ENCODE data around the gene TMEM186. TPM values are rescaled to one million over a fixed set of nuclear protein-coding genes. Genes with fewer than 3 reads are reported as not detected.
A peak's percentile ranks its signal among the peaks of the same experiment; 100 is the strongest.

Gene TMEM186
- total and polyA plus RNA-seq, 2 of the 4 experiments (the other 2 are of a cell fraction) = 5.7 to 6.8 TPM

DNA sequence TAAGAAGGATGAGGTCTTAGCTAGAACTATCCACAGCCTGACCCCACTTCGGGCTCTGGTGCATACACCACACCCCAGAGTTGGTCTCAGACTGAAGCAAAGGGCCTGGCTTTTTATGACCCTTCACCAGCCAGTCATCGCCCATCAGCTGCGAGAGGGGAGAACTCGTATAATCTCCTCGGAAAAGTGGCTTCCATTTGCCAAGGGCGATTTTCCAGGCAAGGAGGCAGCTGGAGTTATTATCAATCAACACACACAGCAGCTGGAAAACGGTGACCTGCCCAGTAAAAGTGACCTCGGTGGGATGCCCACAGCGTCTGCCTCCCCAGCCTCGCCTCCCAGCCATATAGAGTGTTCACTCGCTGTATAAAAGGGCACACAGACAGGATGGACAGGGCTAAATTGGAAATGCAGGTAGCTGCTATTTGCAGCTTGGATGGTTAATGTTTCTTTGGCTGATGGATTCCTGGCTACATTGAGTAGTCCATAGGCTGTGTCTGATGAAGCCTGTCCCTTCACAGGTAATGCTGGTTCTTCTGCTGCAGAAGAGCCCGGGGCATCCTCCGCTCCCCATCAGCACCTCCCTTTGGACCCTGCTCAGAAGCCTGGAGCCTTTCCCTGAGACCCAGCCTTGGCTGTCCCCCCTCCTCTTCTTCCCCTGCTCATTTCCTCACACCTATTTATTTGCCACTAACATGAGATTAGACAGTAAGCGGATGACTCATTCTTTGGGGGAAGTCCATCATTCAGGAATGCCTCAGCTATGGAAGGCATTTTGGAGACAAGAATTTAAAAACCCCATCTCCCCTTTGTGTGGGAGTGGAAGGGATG, 45.7 kb downstream of the TMEM186 start:
- no peak overlapping the region for H3K4me3 ChIP-seq (ENCODE audit: insufficient read depth, low read depth, low read length)
- no peak overlapping the region for H2BK5ac ChIP-seq (ENCODE audit: low read depth, low read length, poor library complexity, severe bottlenecking)
- H3K36me3 ChIP-seq (ENCODE audit: control insufficient read depth, insufficient read depth, low read length) = no peaks in the 10 kb centered on the region; the same call in 1 of the 2 replicates
- peaks cover 12% of the 10 kb centered on the region; the same call in 1 of the 2 replicates for H3K9me1 ChIP-seq (ENCODE audit: insufficient read depth, low read length)
- H2AK9ac ChIP-seq (replicated peaks; ENCODE audit: low read depth, low read length, poor library complexity) = no peak overlapping the region
- peak overlapping the region; percentile 30; the same call in 1 of the 2 replicates for H3K56ac ChIP-seq (ENCODE audit: extremely low read depth, insufficient read depth, low read length)
- no peaks in the 10 kb centered on the region for H3K27me3 ChIP-seq (ENCODE audit: control insufficient read depth, insufficient read depth, low read length)
- H3K27ac ChIP-seq (ENCODE audit: insufficient read depth, low read length) = no peak overlapping the region
- ChIA-PET CTCF (interaction anchor here (0.6 kb wide), 1 partner anchor 32 kb away, joined by 3 read pairs; no protein-coding TSS in a partner anchor), POLR2A (ENCODE audit: unreplicated experiment) (interaction anchor here (0.6 kb wide), 2 partner anchors 42 to 71 kb away, joined by 5 to 11 read pairs; no protein-coding TSS in a partner anchor)
- no peaks in the 10 kb centered on the region for H3K9me3 ChIP-seq (ENCODE audit: control insufficient read depth, insufficient read depth, low read length)
- H4K8ac ChIP-seq (ENCODE audit: low read depth in 2 of 2, low read length in 2 of 2) = no peak overlapping the region; a peak in 1 of 4 replicates
- DNase-seq = peak; percentile 78
- H3K9ac ChIP-seq (ENCODE audit: low read depth, low read length) = no peak overlapping the region
- 29% methylated on average over 1 of the region's 14 CpGs; no CpG with 5 or more reads in 1 of the 2 experiments for WGBS, 2 experiments (ENCODE audit: extremely low coverage in 2 of 2, insufficient read length in 1 of 2)
- H3K23ac ChIP-seq (ENCODE audit: low read depth, low read length) = no peak overlapping the region
- no peak overlapping the region; the same call in 1 of the 2 replicates for H3K4me2 ChIP-seq (ENCODE audit: low read depth, low read length)
- H2BK15ac ChIP-seq (ENCODE audit: low read depth, low read length) = no peak overlapping the region
- no peak overlapping the region; the same call in 1 of the 2 replicates for H4K91ac ChIP-seq (ENCODE audit: insufficient read depth, low read depth, low read length)
- intact Hi-C loops (cut with micrococcal nuclease) = loop anchor here (1.0 kb wide), 1 partner anchor 73 kb away; no protein-coding TSS in a partner anchor
- H2BK120ac ChIP-seq (ENCODE audit: low read depth, low read length) = peak overlapping the region; percentile 35; the same call in 1 of the 2 replicates
- no peak overlapping the region for H4K5ac ChIP-seq (ENCODE audit: low read depth, low read length)
- H3K18ac ChIP-seq (ENCODE audit: low read depth, low read length) = no peak overlapping the region; the same call in 1 of the 2 replicates
- ATAC-seq (ENCODE audit: low read depth) = peak; percentile 88
- H4K20me1 ChIP-seq (ENCODE audit: insufficient read depth, low read length) = no peaks in the 10 kb centered on the region
- in situ Hi-C loops (cut with MboI; ENCODE audit: low sequenced_read_pairs) = no loop called here
- H2AFZ ChIP-seq (replicated peaks; ENCODE audit: low read length, poor library complexity) = no peak overlapping the region
- dilution Hi-C loops (cut with HindIII; ENCODE audit: low sequenced_read_pairs, unreplicated experiment) = no loop called here
- H3K79me1 ChIP-seq (ENCODE audit: low read depth in 1 of 2, low read length in 2 of 2) = no peaks in the 10 kb centered on the region
- no TSS peak for BruUV-seq (replicated peaks)
- H2AK5ac ChIP-seq (ENCODE audit: low read depth, low read length) = peak overlapping the region; percentile 30
- peak overlapping the region; percentile 39 for H2BK20ac ChIP-seq (ENCODE audit: low read depth, low read length)
- H3K4me1 ChIP-seq (ENCODE audit: control insufficient read depth, insufficient read depth, low read length) = peaks cover 9% of the 10 kb centered on the region
- no peak overlapping the region for H3K14ac ChIP-seq (replicated peaks; ENCODE audit: low read depth, low read length)
- H3K4ac ChIP-seq (ENCODE audit: low read depth, low read length) = peak overlapping the region; percentile 21; the same call in 1 of the 2 replicates
- no peak for TF ChIP-seq MAZ (IDR thresholded peaks at IDR 0.05; ENCODE audit: borderline replicate concordance, low read depth, low read length)
- TF ChIP-seq RAD21 (IDR thresholded peaks at IDR 0.05; ENCODE audit: low read length) = no peak
- no peak for TF ChIP-seq RCOR1 (IDR thresholded peaks at IDR 0.05; ENCODE audit: insufficient replicate concordance, low read length)
- TF ChIP-seq ELK1 (IDR thresholded peaks at IDR 0.05; ENCODE audit: borderline replicate concordance, low read depth, low read length) = no peak
- no peak for TF ChIP-seq SMC3 (IDR thresholded peaks at IDR 0.05; ENCODE audit: low read depth, low read length)
- TF ChIP-seq, protein P1, sequence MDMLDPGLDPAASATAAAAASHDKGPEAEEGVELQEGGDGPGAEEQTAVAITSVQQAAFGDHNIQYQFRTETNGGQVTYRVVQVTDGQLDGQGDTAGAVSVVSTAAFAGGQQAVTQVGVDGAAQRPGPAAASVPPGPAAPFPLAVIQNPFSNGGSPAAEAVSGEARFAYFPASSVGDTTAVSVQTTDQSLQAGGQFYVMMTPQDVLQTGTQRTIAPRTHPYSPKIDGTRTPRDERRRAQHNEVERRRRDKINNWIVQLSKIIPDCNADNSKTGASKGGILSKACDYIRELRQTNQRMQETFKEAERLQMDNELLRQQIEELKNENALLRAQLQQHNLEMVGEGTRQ (IDR thresholded peaks at IDR 0.05; ENCODE audit: low read depth, low read length) = no peak
- peak; percentile 90; the same call in 1 of the 2 replicates for TF ChIP-seq FOS (IDR thresholded peaks at IDR 0.05; ENCODE audit: low read depth, low read length)
- no peak for TF ChIP-seq POLR2A (IDR thresholded peaks at IDR 0.05; ENCODE audit: low read depth, low read length)
- 0 out of 2 replicates have a peak, but pooled peaks have one; percentile 30 for TF ChIP-seq BHLHE40 (IDR thresholded peaks at IDR 0.05; ENCODE audit: low read depth, low read length)
- TF ChIP-seq CHD1 (IDR thresholded peaks at IDR 0.05; ENCODE audit: low read depth, low read length) = no peak
- TF ChIP-seq RFX5 (IDR thresholded peaks at IDR 0.05; ENCODE audit: low read depth, low read length) = no peak
- TF ChIP-seq CEBPB (IDR thresholded peaks at IDR 0.05; ENCODE audit: low read depth, low read length) = 0 out of 2 replicates have a peak, but pooled peaks have one; percentile 18
- TF ChIP-seq MAFK (IDR thresholded peaks at IDR 0.05; ENCODE audit: low read depth, low read length) = no peak
